Natural killer cell (primary cell): ENCODE data around the gene TRIM54. TPM values are rescaled to one million over a fixed set of nuclear protein-coding genes. Genes with fewer than 3 reads are reported as not detected.

Source experiments
- ATAC-seq, 3 donors: fragments of 150-1000 bp in 2 of 3; fragments of 200-7000 bp in 1 of 3; cut with Tn5 transposase; 1 replicate in 1 of 3; 2 replicates in 2 of 3; pipeline ENCODE4 v1.10.0; 2021; ENCODE audit warnings: mild to moderate bottlenecking in 2 of 3, moderate library complexity in 2 of 3
- DNase-seq, 2 donors: peaks; one replicate each; pipeline versions ENCODE4 v3.0.0 to v3.0.0-alpha.2; 2013 to 2021; ENCODE audit warnings: mixed read lengths in 1 of 2
- H3K27ac ChIP-seq: one replicate; pipeline ENCODE4 v1.5.1; 2013; ENCODE audit warnings: mild to moderate bottlenecking, low read length
- H3K27me3 ChIP-seq: one replicate; pipeline ENCODE4 v1.6.1; 2013; ENCODE audit warnings: low read length; ENCODE audit not compliant: control insufficient read depth, insufficient read depth
- H3K36me3 ChIP-seq: one replicate; pipeline ENCODE4 v1.6.1; 2013; ENCODE audit warnings: low read length; ENCODE audit not compliant: control insufficient read depth, insufficient read depth
- H3K4me1 ChIP-seq: one replicate; pipeline ENCODE4 v1.6.1; 2013; ENCODE audit warnings: low read length; ENCODE audit not compliant: control insufficient read depth, insufficient read depth
- H3K4me3 ChIP-seq: one replicate; pipeline ENCODE4 v1.5.1; 2013; ENCODE audit warnings: low read length
- H3K9me3 ChIP-seq: one replicate; pipeline ENCODE4 v1.6.1; 2013; ENCODE audit warnings: low read length; ENCODE audit not compliant: control insufficient read depth, insufficient read depth
- H3K27ac Mint-ChIP-seq, 2 donors: one replicate each; pipeline ENCODE4 v1.8.0; 2022; ENCODE audit warnings: mild to moderate bottlenecking in 2 of 2, mixed read lengths in 2 of 2, moderate library complexity in 1 of 2
- H3K27me3 Mint-ChIP-seq, 2 donors: one replicate each; pipeline ENCODE4 v1.8.0; 2022; ENCODE audit warnings: low read depth in 2 of 2, mixed read lengths in 2 of 2
- H3K36me3 Mint-ChIP-seq: one replicate; pipeline ENCODE4 v1.8.0; 2022; ENCODE audit warnings: mixed read lengths
- H3K4me1 Mint-ChIP-seq, 2 donors: one replicate each; pipeline ENCODE4 v1.8.0; 2022; ENCODE audit warnings: mixed read lengths in 2 of 2
- H3K4me3 Mint-ChIP-seq: one replicate; pipeline ENCODE4 v1.8.0; 2022; ENCODE audit warnings: mild to moderate bottlenecking, moderate library complexity, mixed read lengths
- H3K9me3 Mint-ChIP-seq, 2 donors: one replicate each; pipeline ENCODE4 v1.8.0; 2022; ENCODE audit warnings: mixed read lengths in 2 of 2
- WGBS: methylation state at CpG from one replicate; pipeline ENCODE4 v1.1.7; 2013; ENCODE audit warnings: missing lambda C conversion rate; ENCODE audit not compliant: insufficient coverage; 5-methylcytosine and 5-hydroxymethylcytosine counted together
- intact Hi-C: fragments of 100-400 bp; cut with micrococcal nuclease; formaldehyde crosslinking; loops from one replicate; pipeline ENCODE4 v1.14.2; 2022
- total RNA-seq, 4 donors: library from RNA; stranded (reverse); fragments of 120-200 nt in 1 of 4; gene quantifications; one replicate each; pipeline versions ENCODE4 v1.2.3 to v1.2.4, GENCODE V29; 2013 to 2022
- TF ChIP-seq, protein P1 (sequence below): fragments of 200-600 bp; IDR thresholded peaks from one replicate; pipeline ENCODE4 v1.8.0; 2022; ENCODE audit warnings: antibody characterized with exemption

Gene TRIM54
- total RNA-seq, 3 donors from 2014 or later (not counting 1 experiment from before 2014, with no cell fraction given), result 0.18 to 0.21 TPM; not detected in 1

GRCh38 chr2:27278010-27278409 is 4.2 kb upstream of the TRIM54 start:
- H3K27me3 Mint-ChIP-seq, result peaks cover 27 to 31% of the 10 kb centered on the region in 2 donors
- ATAC-seq (no peak), DNase-seq (no peak)
- no peaks in the 10 kb centered on the region for H3K9me3 Mint-ChIP-seq
- no peak overlapping the region for H3K4me3 ChIP-seq
- H3K27ac Mint-ChIP-seq, result no peak overlapping the region
- no peaks in the 10 kb centered on the region for H3K36me3 ChIP-seq
- intact Hi-C loops, result no loop called here
- no peaks in the 10 kb centered on the region for H3K27me3 ChIP-seq
- peaks cover 0 to 8% of the 10 kb centered on the region in 2 donors for H3K4me1 Mint-ChIP-seq
- no peak overlapping the region for H3K4me3 Mint-ChIP-seq
- no peak overlapping the region for H3K27ac ChIP-seq
- TF ChIP-seq, protein P1, sequence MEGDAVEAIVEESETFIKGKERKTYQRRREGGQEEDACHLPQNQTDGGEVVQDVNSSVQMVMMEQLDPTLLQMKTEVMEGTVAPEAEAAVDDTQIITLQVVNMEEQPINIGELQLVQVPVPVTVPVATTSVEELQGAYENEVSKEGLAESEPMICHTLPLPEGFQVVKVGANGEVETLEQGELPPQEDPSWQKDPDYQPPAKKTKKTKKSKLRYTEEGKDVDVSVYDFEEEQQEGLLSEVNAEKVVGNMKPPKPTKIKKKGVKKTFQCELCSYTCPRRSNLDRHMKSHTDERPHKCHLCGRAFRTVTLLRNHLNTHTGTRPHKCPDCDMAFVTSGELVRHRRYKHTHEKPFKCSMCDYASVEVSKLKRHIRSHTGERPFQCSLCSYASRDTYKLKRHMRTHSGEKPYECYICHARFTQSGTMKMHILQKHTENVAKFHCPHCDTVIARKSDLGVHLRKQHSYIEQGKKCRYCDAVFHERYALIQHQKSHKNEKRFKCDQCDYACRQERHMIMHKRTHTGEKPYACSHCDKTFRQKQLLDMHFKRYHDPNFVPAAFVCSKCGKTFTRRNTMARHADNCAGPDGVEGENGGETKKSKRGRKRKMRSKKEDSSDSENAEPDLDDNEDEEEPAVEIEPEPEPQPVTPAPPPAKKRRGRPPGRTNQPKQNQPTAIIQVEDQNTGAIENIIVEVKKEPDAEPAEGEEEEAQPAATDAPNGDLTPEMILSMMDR, result no peak
- H3K9me3 ChIP-seq, result no peaks in the 10 kb centered on the region
- H3K36me3 Mint-ChIP-seq, result no peaks in the 10 kb centered on the region
- WGBS, result 75% methylated on average over 1 of the region's 1 CpG
- H3K4me1 ChIP-seq, result no peaks in the 10 kb centered on the region

- Mint-ChIP-seq H3K27me3 (peaks cover 23 to 25% of the 10 kb centered on the region in 2 donors), H3K4me3 (no peak overlapping the region), H3K27ac (no peak overlapping the region), H3K36me3 (no peaks in the 10 kb centered on the region), H3K9me3 (no peaks in the 10 kb centered on the region), H3K4me1 (peaks cover 0 to 8% of the 10 kb centered on the region in 2 donors)
- no peak overlapping the region for H3K27ac ChIP-seq
- H3K36me3 ChIP-seq, result no peaks in the 10 kb centered on the region
- no peaks in the 10 kb centered on the region for H3K27me3 ChIP-seq
- no peak for DNase-seq
- 76% methylated on average over 3 of the region's 3 CpGs for WGBS
- no peak for ATAC-seq
- intact Hi-C loops, result loop anchor here (1.0 to 10.0 kb wide), 5 partner anchors 109 to 436 kb away; partner anchors contain the start of gene DPYSL5
- H3K9me3 ChIP-seq, result no peaks in the 10 kb centered on the region
- TF ChIP-seq, protein P1, result no peak
- no peak overlapping the region for H3K4me3 ChIP-seq
- no peaks in the 10 kb centered on the region for H3K4me1 ChIP-seq
Measured at GRCh38 chr2:27280826-27281225, 1.4 kb upstream of the TRIM54 start.

DNA sequence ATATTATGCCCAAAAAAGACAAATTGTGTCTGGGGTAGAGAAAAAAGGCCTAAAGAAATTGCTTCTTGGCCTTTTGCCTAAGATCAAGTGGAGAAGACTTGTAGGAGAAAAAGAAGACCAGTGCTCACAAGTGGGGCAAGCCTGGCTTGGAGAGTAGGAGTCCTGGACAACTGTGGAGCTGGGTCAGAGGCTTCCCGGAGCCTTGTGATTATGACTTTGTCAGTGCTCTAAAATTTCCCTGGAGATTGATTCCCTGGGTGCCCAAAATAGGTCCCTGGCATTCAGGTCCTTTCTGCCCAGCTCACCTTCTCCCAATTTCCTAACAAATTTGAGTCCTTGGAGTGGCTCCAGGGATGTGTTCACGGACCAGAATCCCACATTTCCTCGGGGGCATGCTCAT is 787 bp upstream of the TRIM54 start:
- no peaks in the 10 kb centered on the region for H3K36me3 ChIP-seq
- Mint-ChIP-seq H3K27ac (no peak overlapping the region), H3K4me1 (peaks cover 0 to 8% of the 10 kb centered on the region in 2 donors), H3K27me3 (peaks cover 23 to 25% of the 10 kb centered on the region in 2 donors), H3K9me3 (no peaks in the 10 kb centered on the region), H3K36me3 (no peaks in the 10 kb centered on the region), H3K4me3 (no peak overlapping the region)
- no peak overlapping the region for H3K27ac ChIP-seq
- H3K9me3 ChIP-seq, result no peaks in the 10 kb centered on the region
- no peak for ATAC-seq
- TF ChIP-seq, protein P1, result no peak
- no peak for DNase-seq
- intact Hi-C loops, result loop anchor here (5.0 to 10.0 kb wide), 2 partner anchors 109 to 437 kb away; partner anchors contain the start of gene DPYSL5
- H3K27me3 ChIP-seq, result no peaks in the 10 kb centered on the region
- no peaks in the 10 kb centered on the region for H3K4me1 ChIP-seq
- 77% methylated on average over 3 of the region's 3 CpGs for WGBS
- H3K4me3 ChIP-seq, result no peak overlapping the region

- TF ChIP-seq, protein P1, result no peak
- DNase-seq (no peak), ATAC-seq (no peak)
- intact Hi-C loops, result loop anchor here (5.0 to 10.0 kb wide), 2 partner anchors 111 to 438 kb away; partner anchors contain the start of gene DPYSL5
- Histone ChIP-seq H3K9me3 (no peaks in the 10 kb centered on the region), H3K4me1 (no peaks in the 10 kb centered on the region), H3K36me3 (no peaks in the 10 kb centered on the region), H3K27me3 (no peaks in the 10 kb centered on the region), H3K4me3 (no peak overlapping the region), H3K27ac (no peak overlapping the region)
- Mint-ChIP-seq H3K9me3 (no peaks in the 10 kb centered on the region), H3K4me3 (no peak overlapping the region), H3K4me1 (peaks cover 0 to 8% of the 10 kb centered on the region in 2 donors), H3K27ac (no peak overlapping the region), H3K36me3 (no peaks in the 10 kb centered on the region), H3K27me3 (peaks cover 21 to 23% of the 10 kb centered on the region in 2 donors)
- 81% methylated on average over 5 of the region's 5 CpGs for WGBS
Measured at GRCh38 chr2:27282892-27283291, 663 bp downstream of the TRIM54 start.
